Astrocyte of the spinal cord (primary cell): ENCODE results near the gene KIF26A.

ENCODE experiments used
- DNase-seq: peaks from one replicate; pipeline ENCODE4 v3.0.0; 2011; ENCODE audit warnings: low read depth, low spot score
- H3K4me3 ChIP-seq: 2 replicates; pipeline ENCODE4 v1.5.1; 2011; ENCODE audit warnings: low read depth, mild to moderate bottlenecking, low read length, moderate library complexity
- CTCF ChIP-seq: IDR thresholded peaks from 2 replicates; pipeline ENCODE4 v1.5.1; 2012; ENCODE audit warnings: low read depth, mild to moderate bottlenecking, low read length, inconsistent platforms
- in situ Hi-C: cut with HindIII; loops from 2 replicates; pipeline ENCODE4 v1.10.0; 2017; ENCODE audit warnings: low sequenced_read_pairs

Gene KIF26A

GRCh38 chr14:104131968-104132732, 6.2 kb upstream of the KIF26A start:
- TF ChIP-seq CTCF, result no peak
- H3K4me3 ChIP-seq, result no peak overlapping the region
- in situ Hi-C loops, result no loop called here
- DNase-seq, result no peak

DNA sequence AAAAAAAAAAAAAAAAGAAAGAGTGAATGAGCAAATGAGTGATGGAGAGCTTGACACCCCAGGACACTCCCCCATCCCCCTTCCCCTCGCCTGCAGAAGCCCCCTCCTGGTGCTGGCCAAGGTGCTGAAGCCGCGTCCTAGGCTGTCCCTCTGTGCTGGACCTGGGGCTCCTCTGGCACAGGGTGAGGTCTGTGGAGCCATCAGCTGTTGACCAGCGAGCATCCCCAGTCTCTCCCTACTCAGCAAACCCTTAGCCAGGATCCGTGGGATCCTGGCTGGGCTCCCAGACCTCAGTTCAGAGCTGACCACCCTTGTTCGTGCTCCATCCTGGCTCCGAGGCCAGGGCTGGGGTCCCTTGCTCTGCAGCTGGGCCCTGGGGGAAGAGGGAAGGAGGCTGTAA, 5.4 kb upstream of the KIF26A start:
- in situ Hi-C loops, result no loop called here
- no peak overlapping the region for H3K4me3 ChIP-seq
- TF ChIP-seq CTCF, result no peak
- DNase-seq, result no peak

DNA sequence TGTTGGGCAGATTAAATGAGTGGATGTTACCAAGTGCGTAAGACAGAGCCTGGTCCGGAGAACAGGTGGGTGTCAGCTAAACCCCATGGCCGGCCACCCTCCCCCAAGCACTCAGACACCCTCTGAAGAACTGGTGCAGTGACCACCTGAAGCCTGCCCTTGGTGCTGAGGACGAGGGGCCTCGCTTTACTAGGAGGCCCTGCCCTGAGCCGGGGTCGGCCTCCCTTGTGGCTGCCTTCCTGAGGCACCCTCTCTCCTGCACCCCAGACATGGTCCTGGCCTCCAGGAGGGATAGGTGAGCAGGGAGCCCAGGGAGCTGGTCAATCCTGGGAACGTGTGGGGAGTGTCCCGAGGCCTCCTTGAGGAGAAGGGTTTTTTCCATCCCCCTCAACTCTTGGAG, 4.9 kb upstream of the KIF26A start:
- no peak for DNase-seq
- no peak for TF ChIP-seq CTCF
- in situ Hi-C loops, result no loop called here
- H3K4me3 ChIP-seq, result no peak overlapping the region

DNA sequence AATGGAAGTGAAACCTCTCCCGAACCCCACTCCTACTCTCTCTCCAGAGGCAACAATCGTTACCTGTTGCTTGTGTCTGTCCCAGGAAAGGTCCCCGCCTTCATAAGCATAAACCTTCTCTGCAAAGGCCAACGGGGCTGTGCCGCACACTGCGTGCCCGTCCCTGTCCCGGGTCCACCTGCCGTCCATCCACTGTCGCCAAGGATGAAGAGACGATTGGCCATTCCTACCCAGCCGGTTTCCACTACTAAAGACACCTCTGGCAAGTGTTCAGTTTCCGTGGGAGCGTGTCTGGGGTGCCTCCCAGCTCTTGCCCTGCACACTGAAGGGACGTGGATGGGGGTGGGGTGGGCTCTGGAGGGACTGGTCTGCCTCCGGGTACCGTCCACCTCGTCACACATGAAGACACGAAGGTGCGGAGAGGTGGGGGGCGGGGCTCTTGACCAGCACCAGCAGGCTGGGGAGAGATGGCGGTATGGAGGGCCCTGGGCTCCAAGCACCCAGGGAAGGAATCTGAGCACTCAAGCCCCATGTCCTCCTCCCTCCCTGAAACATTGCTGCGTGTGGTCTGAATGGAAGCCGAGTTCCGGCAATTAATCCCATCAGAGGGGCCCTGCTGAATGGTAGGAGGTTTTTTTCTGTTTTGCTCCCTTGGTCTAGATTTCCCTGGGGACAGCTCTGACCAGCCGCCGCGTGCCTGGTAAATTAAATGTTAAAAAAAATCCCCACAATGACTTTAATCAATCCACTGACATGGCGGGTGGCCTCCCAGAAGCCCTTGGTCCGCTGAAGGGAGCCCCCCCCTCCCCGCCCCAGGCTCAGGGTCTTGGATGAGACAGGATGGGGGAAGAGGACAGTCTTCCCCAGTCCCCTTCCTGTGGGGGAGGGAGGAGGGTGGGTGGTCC, 4.1 kb upstream of the KIF26A start:
- in situ Hi-C loops, result no loop called here
- no peak overlapping the region for H3K4me3 ChIP-seq
- no peak for TF ChIP-seq CTCF
- no peak for DNase-seq

GRCh38 chr14:104135121-104135903, 3.1 kb upstream of the KIF26A start:
- in situ Hi-C loops, result no loop called here
- H3K4me3 ChIP-seq, result no peak overlapping the region
- TF ChIP-seq CTCF, result peak; percentile 22
- DNase-seq, result no peak

DNA sequence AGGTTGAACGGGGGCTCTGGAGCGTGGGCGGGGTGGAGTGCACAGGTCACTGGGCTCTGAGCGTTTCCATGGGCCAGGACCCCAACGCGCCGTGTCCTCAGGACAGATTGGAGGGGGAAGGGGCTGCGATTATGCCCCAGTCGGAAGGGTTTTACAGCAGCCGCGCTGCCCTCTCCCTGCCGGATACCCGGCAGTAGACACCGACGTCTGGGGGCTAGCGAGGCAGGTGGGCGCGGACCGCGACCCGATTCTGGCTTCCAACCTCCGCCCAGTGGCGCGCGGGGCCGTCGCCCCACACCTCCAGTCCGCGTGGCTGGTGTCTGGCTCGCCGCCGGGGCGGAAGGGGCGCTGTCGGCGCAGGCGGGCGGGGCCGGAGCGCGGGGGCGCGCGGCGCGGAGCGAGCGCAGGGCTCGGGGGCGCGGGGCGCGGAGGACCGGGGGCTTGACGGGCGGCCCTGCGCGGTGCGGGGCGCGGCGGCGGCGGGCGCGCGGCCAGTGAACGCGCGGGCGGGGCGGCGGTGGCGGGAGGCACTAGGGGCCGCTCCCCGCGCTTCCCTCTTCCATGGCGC, 2.4 kb upstream of the KIF26A start:
- no peak for DNase-seq
- no peak for TF ChIP-seq CTCF
- in situ Hi-C loops, result no loop called here
- no peak overlapping the region for H3K4me3 ChIP-seq
